Measurements from ENCODE around the gene STPG2.

GRCh38 chr4:98150092-98150761 lies 7.0 kb upstream of the STPG2 start:
- TF ChIP-seq CTCF (IDR thresholded peaks at IDR 0.05; ENCODE audit: extremely low read depth in 1 of 2, insufficient read depth in 1 of 2, low read depth in 1 of 2, low read length in 2 of 2): no peak
- no peak for TF ChIP-seq POLR2A (IDR thresholded peaks at IDR 0.05; ENCODE audit: low read depth, low read length)
- no peak for TF ChIP-seq EZH2 (IDR thresholded peaks at IDR 0.05; ENCODE audit: borderline replicate concordance, low read depth, low read length, severe bottlenecking)
- no peak for TF ChIP-seq MAX (IDR thresholded peaks at IDR 0.05; ENCODE audit: insufficient read depth, insufficient read length)

Data from endothelial cell of umbilical vein (primary cell).